Esophagus muscularis mucosa (tissue), 4 donors: ENCODE measurements around the gene GJA1.

ENCODE experiments used
- CTCF ChIP-seq, 3 experiments: fragments of 200-600 bp in 2 of 3; fragments of 450-650 bp in 1 of 3; sonication (generic) in 2 of 3; IDR thresholded peaks; one replicate each; pipeline ENCODE4 v1.5.1; 2017 to 2019; ENCODE audit warnings: antibody characterized with exemption in 3 of 3, mild to moderate bottlenecking in 2 of 3, moderate library complexity in 1 of 3
- EP300 ChIP-seq: sonication (generic); formaldehyde crosslinking; IDR thresholded peaks from one replicate; pipeline ENCODE4 v1.6.1; 2017; ENCODE audit warnings: antibody characterized with exemption
- POLR2A ChIP-seq: fragments of 450-650 bp; IDR thresholded peaks from one replicate; pipeline ENCODE4 v1.6.1; 2017; ENCODE audit warnings: antibody characterized with exemption, moderate library complexity, mild to moderate bottlenecking, low read depth
- POLR2AphosphoS5 ChIP-seq, 2 donors: sonication (generic); formaldehyde crosslinking; IDR thresholded peaks; one replicate each; pipeline ENCODE4 v1.6.1; 2017; ENCODE audit warnings: antibody characterized with exemption in 2 of 2

GRCh38 chr6:121393731-121394505, 41.5 kb upstream of the GJA1 start:
- TF ChIP-seq CTCF (IDR thresholded peaks at IDR 0.05) (no peak), POLR2A (no peak), POLR2AphosphoS5 (IDR thresholded peaks at IDR 0.05) (no peak), EP300 (no peak)
